Activated naive CD4-positive, alpha-beta T cell treated with anti-CD3 and anti-CD28 coated beads, Interleukin-2, amount 50 U/mL, for 72 hours (primary cell): Measurements from ENCODE around the gene TTC4. TPM values are rescaled to one million over a fixed set of nuclear protein-coding genes. Genes with fewer than 3 reads are reported as not detected.
A peak's percentile ranks its signal among the peaks of the same experiment; 100 is the strongest.

ENCODE experiments used
- ATAC-seq, 2 donors: fragments of 150-1000 bp; cut with Tn5 transposase; 2 replicates each; pipeline ENCODE4 v1.10.0; 2021; ENCODE audit warnings: mild to moderate bottlenecking in 2 of 2, moderate library complexity in 2 of 2
- DNase-seq, 2 donors: peaks; one replicate each; pipeline ENCODE4 v3.0.0; 2021 to 2022; ENCODE audit warnings: low spot score in 2 of 2
- H3K27ac Mint-ChIP-seq, 2 donors: one replicate each; pipeline ENCODE4 v1.8.0; 2022; ENCODE audit warnings: mild to moderate bottlenecking in 2 of 2, mixed read lengths in 2 of 2
- H3K36me3 Mint-ChIP-seq, 2 donors: one replicate each; pipeline ENCODE4 v1.8.0; 2022; ENCODE audit warnings: mixed read lengths in 2 of 2
- H3K9me3 Mint-ChIP-seq, 2 donors: one replicate each; pipeline ENCODE4 v1.8.0; 2022; ENCODE audit warnings: mixed read lengths in 2 of 2
- total RNA-seq, 2 donors: library from RNA; stranded (reverse); gene quantifications; one replicate each; pipeline ENCODE4 v1.2.3, GENCODE V29; 2022

The TTC4 gene
- 10 to 100 TPM; 18.7 to 25.9 TPM for total RNA-seq

DNA sequence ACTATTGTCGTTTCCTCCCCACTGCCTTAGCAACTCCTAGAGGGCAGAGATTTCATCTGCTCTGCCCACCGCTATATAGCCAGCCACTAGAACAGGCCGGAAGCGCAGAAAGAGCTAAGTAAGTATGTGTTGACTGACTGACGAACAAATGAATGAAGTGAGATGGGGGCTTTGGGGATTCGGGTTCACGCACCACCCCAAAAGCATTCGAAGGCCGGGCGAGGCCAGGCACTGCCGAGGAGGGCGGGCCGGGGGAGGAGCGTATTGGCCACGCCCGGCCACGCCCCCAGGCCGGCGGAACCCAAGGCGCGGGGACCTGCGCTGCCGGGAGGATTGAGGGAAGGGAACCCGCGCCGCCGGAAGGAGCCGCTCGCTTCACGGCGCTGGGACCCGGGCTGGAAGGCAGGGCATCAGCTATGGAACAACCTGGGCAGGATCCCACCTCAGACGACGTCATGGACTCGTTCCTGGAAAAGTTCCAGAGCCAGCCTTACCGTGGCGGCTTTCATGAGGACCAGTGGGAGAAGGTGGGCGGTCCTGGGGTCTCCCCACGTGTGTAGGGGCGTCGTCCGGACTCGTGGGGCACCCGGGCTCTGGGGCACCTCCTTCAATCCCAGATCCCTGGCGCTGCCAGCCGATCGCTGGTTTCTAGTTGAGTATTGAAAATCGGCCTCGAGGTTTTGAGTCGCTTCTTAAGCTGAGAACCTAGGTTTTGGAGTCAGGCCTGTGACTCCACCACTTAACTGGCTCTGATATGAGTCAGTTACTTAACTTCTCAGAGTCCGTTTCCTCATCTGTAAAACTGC, at the start of gene TTC4:
TSS of gene TTC4 (plus strand) at position 369 of the 806 bp plus-strand sequence. CDS start at position 417, 48 bp downstream.
- Mint-ChIP-seq H3K9me3 (no peaks in the 10 kb centered on the region), H3K27ac (peak within 1 kb of the TSS; percentile 92), H3K36me3 (peaks cover 0 to 14% of the 10 kb centered on the region in 2 donors)
- ATAC-seq, result peak; percentile 86 to 92
- DNase-seq, result peak; percentile 86 to 93

GRCh38 chr1:54666333-54666732, 49.3 kb upstream of the TTC4 start:
- DNase-seq, result no peak
- no peaks in the 10 kb centered on the region for H3K9me3 Mint-ChIP-seq

DNA sequence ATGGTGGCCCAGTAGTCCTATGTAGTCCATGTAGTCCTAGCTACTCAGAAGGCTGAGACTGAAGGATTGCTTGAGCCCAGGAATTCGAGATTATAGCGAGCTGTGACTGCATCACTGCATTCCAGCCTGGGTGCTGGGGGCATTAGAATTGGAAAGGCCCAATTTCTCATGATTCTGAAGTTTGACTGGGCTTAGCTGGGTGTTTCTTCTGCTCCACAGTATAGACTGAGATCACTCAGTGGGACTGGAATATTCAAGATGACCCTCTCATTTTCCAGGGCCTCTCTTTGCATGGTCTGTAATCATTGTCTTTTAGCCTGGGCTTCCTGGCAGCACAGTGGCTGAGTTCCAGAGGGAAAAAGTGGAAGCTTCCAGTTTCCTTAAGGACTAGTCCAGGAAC, 47.9 kb upstream of the TTC4 start:
- ATAC-seq (no peak), DNase-seq (no peak)
- no peak overlapping the region for H3K27ac Mint-ChIP-seq
- H3K36me3 Mint-ChIP-seq, result no peaks in the 10 kb centered on the region
- no peaks in the 10 kb centered on the region for H3K9me3 Mint-ChIP-seq

More at GRCh38 chr1:54666333-54666732, 49.3 kb upstream of the TTC4 start:
- Mint-ChIP-seq H3K27ac (no peak overlapping the region), H3K36me3 (no peaks in the 10 kb centered on the region)
- ATAC-seq, result no peak

GRCh38 chr1:54668567-54668966, 47.1 kb upstream of the TTC4 start:
- Mint-ChIP-seq H3K9me3 (no peaks in the 10 kb centered on the region), H3K36me3 (no peaks in the 10 kb centered on the region), H3K27ac (peak overlapping the region in 1 of 2 donors; percentile 48)
- DNase-seq (no peak), ATAC-seq (no peak)

DNA sequence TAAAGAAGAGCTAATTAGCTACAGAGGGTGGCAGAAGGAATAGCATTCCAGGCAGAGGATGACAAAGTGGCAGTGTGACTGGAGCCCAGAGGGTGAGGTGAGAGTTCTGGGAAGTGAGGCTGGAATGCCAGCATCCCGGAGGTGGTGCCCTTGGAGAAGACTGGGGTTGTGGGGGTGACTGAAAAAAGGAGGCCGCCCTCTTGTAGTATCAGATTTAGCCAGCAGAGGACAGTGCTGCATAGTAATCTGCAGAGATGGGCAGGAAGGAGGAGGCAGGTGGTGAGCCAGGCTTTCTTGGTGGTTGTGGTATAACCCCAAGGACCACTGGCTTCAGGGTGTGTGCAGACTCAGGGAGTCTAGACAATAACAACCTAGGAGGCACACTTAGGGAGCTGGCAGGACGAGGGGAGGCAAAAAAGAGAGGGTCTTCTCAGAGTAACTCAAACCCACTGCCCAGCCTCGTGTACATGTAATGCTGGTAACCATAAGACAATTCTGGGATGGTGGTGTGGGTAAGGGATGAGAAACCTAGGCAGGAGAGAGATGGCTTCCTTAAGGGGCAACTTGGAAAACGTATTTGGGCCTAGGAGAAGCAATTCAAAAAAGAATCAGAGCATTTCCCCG, 43.6 kb upstream of the TTC4 start:
- ATAC-seq (peak; percentile 94 to 95), DNase-seq (peak; percentile 68 to 82)
- H3K27ac Mint-ChIP-seq, result no peak overlapping the region
- H3K36me3 Mint-ChIP-seq, result no peaks in the 10 kb centered on the region
- H3K9me3 Mint-ChIP-seq, result no peaks in the 10 kb centered on the region

GRCh38 chr1:54678776-54679643, 36.7 kb upstream of the TTC4 start:
- Mint-ChIP-seq H3K9me3 (no peaks in the 10 kb centered on the region), H3K36me3 (no peaks in the 10 kb centered on the region), H3K27ac (no peak overlapping the region)
- DNase-seq (no peak), ATAC-seq (no peak)

DNA sequence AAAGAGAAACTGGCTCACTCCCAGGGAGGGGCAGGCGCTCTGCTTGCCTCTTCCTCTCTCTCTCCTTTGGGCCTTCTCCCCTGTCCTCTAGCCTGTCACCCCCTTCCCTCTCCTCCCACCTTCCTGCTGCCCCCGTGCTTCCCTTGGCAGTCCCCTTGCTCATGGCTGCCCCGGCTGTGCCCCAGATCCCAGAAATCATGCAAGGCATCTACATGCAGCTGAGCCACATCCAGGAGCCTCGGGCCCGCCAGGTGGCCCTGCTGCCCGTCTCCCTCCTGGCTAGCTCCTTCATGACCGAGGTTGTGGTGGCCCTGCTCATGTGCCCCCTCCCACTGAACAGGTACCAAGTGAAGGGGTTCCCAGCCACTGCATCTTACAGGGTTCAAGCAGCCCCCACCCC, 36.0 kb upstream of the TTC4 start:
- H3K36me3 Mint-ChIP-seq, result no peaks in the 10 kb centered on the region
- DNase-seq, result no peak
- no peak overlapping the region for H3K27ac Mint-ChIP-seq
- H3K9me3 Mint-ChIP-seq, result no peaks in the 10 kb centered on the region
- no peak for ATAC-seq

DNA sequence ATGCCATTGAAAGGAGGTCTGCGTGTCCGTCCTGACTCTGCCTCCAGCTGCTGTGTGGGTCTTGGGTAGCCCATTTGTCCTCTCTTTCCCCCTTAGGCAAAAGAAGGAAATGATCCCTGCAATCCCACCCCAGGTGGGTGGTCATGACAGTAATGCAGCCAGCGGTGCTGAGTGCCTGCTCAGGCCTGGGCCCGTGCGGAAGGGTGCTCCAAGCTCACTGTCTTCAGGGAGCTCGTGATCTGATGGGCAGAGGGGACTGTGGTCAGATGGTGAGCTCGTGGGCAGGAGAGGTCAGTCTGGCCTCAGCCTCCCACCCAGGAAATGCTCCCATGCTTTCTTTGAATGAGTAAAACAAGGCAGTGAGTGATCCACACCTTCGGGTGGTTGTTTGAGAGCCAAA, 35.3 kb upstream of the TTC4 start:
- Mint-ChIP-seq H3K36me3 (no peaks in the 10 kb centered on the region), H3K9me3 (no peaks in the 10 kb centered on the region), H3K27ac (peak overlapping the region in 1 of 2 donors; percentile 86)
- ATAC-seq (no peak), DNase-seq (no peak)

DNA sequence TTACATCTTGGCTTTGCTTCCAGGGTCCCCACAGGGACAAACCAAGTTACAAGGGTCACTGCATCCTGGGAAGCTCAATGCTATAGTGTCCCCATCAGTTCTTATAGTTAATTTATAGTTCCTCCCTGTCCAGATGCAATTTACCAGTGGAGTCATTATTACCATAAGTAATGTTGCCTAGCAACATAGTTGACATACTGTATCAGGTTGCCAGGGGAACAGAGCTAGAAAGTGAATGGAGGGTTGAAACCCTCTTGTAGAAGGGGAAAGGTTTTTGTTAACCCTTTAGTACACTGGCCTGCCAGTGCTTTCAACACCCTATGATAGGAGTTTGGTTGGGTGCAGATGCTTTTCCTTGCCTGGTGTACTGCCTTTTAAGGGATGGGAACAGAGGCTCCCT, 34.3 kb upstream of the TTC4 start:
- Mint-ChIP-seq H3K9me3 (no peaks in the 10 kb centered on the region), H3K27ac (no peak overlapping the region), H3K36me3 (no peaks in the 10 kb centered on the region)
- DNase-seq, result no peak
- ATAC-seq, result peak; percentile 13 to 58

GRCh38 chr1:54683453-54683852, 32.2 kb upstream of the TTC4 start:
- no peaks in the 10 kb centered on the region for H3K9me3 Mint-ChIP-seq
- no peak for ATAC-seq
- no peaks in the 10 kb centered on the region for H3K36me3 Mint-ChIP-seq
- peak overlapping the region in 1 of 2 donors; percentile 90 for H3K27ac Mint-ChIP-seq
- no peak for DNase-seq

DNA sequence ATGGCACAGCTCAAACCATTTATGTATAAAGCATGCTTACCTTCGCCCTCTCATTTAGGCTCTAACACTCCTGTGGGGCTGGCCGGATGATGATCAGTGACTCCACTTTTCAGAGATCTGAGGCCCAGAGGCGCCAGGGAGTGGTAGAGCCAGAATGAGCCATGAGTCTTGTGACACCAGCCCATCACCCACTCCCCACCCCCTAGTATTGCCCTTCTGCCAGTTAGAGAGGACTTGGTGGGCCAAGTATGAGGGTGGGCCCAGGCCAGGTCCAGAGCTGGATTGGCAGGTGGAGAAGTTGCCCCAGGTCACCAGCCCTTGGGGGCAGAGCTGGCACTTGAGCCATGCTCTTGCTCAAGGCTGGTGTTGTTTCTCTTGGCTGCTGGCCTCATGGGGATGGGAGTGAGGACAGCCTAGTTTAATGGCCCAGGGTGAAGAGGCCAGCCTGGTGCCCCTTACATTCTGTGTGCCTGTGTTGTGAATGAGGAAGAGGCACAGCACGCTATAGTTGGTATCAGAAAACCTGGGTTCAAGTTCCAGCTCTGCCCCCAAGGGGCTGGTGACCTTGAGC, 30.2 kb upstream of the TTC4 start:
- H3K36me3 Mint-ChIP-seq, result no peaks in the 10 kb centered on the region
- no peaks in the 10 kb centered on the region for H3K9me3 Mint-ChIP-seq
- ATAC-seq, result no peak
- H3K27ac Mint-ChIP-seq, result no peak overlapping the region
- DNase-seq, result no peak

DNA sequence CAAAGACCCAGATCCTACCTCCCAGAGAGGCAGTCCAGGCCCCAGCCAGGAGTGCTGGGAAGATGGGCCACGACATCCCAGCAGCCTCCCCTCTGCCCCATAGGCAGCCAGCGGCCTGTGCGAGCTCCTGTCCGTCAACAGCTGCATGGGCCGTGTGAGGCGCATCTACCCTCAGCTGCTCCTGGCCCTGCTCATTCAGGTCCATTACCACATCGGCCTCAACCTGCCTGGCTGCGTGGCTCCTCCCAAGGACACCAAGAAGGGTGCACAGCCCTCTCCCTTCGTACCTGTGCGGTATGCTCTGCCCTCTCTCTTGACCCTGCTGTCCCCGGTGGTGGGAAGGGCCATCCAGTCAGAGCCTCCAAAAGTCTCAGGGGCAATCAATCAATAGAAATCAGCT, 29.5 kb upstream of the TTC4 start:
- no peak overlapping the region for H3K27ac Mint-ChIP-seq
- H3K9me3 Mint-ChIP-seq, result no peaks in the 10 kb centered on the region
- no peak for ATAC-seq
- no peaks in the 10 kb centered on the region for H3K36me3 Mint-ChIP-seq
- DNase-seq, result no peak

- H3K9me3 Mint-ChIP-seq, result no peaks in the 10 kb centered on the region
- ATAC-seq, result no peak
- H3K36me3 Mint-ChIP-seq, result no peaks in the 10 kb centered on the region
- DNase-seq, result no peak
- no peak overlapping the region for H3K27ac Mint-ChIP-seq
These were observed 20.9 kb upstream of the TTC4 start for GRCh38 chr1:54694771-54695170.

- DNase-seq (no peak), ATAC-seq (no peak)
- Mint-ChIP-seq H3K36me3 (no peaks in the 10 kb centered on the region), H3K27ac (no peak overlapping the region), H3K9me3 (no peaks in the 10 kb centered on the region)
These were observed 20.4 kb upstream of the TTC4 start for GRCh38 chr1:54695221-54695620.

- no peak for ATAC-seq
- no peak for DNase-seq
- Mint-ChIP-seq H3K27ac (no peak overlapping the region), H3K36me3 (no peaks in the 10 kb centered on the region), H3K9me3 (no peaks in the 10 kb centered on the region)
These were observed 19.9 kb upstream of the TTC4 start for GRCh38 chr1:54695764-54696163.

- no peaks in the 10 kb centered on the region for H3K36me3 Mint-ChIP-seq
- no peak overlapping the region for H3K27ac Mint-ChIP-seq
- no peak for DNase-seq
- ATAC-seq, result peak in 1 of 2 donors; percentile 52
- no peaks in the 10 kb centered on the region for H3K9me3 Mint-ChIP-seq
These were observed 19.4 kb upstream of the TTC4 start for GRCh38 chr1:54696262-54696661.

DNA sequence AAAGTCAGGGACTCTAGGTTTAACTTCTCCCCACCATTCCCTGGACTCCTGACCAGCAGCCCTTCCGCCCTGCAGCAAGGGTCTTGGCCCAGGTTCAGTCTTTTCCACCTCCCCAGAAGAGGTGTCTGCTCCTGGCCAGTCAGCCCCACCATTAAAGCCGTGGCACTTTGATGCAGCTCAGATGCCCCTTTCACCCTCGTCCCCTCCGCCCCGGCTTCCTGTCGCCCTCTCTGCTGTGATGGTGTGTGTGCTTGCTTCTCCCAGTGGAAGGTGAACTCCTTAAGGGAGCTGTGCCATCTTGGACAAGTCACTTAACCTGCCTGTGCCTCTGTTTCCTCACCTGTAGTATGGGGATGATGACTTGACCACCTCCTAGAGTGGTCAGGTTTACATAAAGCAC, 17.8 kb upstream of the TTC4 start:
- Mint-ChIP-seq H3K27ac (no peak overlapping the region), H3K36me3 (no peaks in the 10 kb centered on the region), H3K9me3 (no peaks in the 10 kb centered on the region)
- no peak for ATAC-seq
- no peak for DNase-seq
